Measurements from ENCODE around the gene IER3IP1.
A peak's percentile ranks its signal among the peaks of the same experiment; 100 is the strongest.
"Not testable (repeated sequence)": the region's sequence is repeated elsewhere in the genome, so short reads cannot be mapped to it uniquely, and the experiment has no call there.

The IER3IP1 gene

GRCh38 chr18:47191961-47192360 lies 15.8 kb upstream of the IER3IP1 start:
- TF ChIP-seq ZC3H10 (CRISPR knock-in tag; IDR thresholded peaks at IDR 0.05) (no peak), RARB (CRISPR knock-in tag; IDR thresholded peaks at IDR 0.05) (no peak), ZFP3 (CRISPR knock-in tag; IDR thresholded peaks at IDR 0.05) (no peak), OSR1 (CRISPR knock-in tag; IDR thresholded peaks at IDR 0.05) (no peak)
- ATAC-seq, result no peak; the same call in 2 of the 3 replicates

GRCh38 chr18:47187721-47188120 lies 11.6 kb upstream of the IER3IP1 start:
- TF ChIP-seq TSHZ2 (CRISPR knock-in tag; IDR thresholded peaks at IDR 0.05) (no peak), CSDC2 (CRISPR knock-in tag; IDR thresholded peaks at IDR 0.05) (no peak), ISL1 (CRISPR knock-in tag; IDR thresholded peaks at IDR 0.05) (no peak), ZNF565 (CRISPR knock-in tag; conservative IDR thresholded peaks at IDR 0.05; ENCODE audit: low read depth) (no peak), ESRRG (CRISPR knock-in tag; IDR thresholded peaks at IDR 0.05) (no peak), ARNTL (CRISPR knock-in tag; IDR thresholded peaks at IDR 0.05; ENCODE audit: borderline replicate concordance, low read depth) (no peak), GLIS3 (CRISPR knock-in tag; IDR thresholded peaks at IDR 0.05) (no peak), ZFP30 (CRISPR knock-in tag; IDR thresholded peaks at IDR 0.05) (no peak), ZC3H10 (CRISPR knock-in tag; IDR thresholded peaks at IDR 0.05) (no peak)
- ATAC-seq, result no peak

GRCh38 chr18:47184419-47185050 lies 8.4 kb upstream of the IER3IP1 start:
- ATAC-seq, result 0 out of 3 replicates have a peak, but pooled peaks have one; percentile 27
- TF ChIP-seq ZFP3 (CRISPR knock-in tag; IDR thresholded peaks at IDR 0.05) (0 out of 2 replicates have a peak, but pooled peaks have one; percentile 29), ZNF8 (CRISPR knock-in tag; IDR thresholded peaks at IDR 0.05) (no peak), ZNF565 (CRISPR knock-in tag; conservative IDR thresholded peaks at IDR 0.05; ENCODE audit: low read depth) (no peak)

- not testable (repeated sequence) for ATAC-seq
These were observed 6.0 kb upstream of the IER3IP1 start for GRCh38 chr18:47182156-47182555.

- no peak for ATAC-seq
These were observed 4.6 kb upstream of the IER3IP1 start for GRCh38 chr18:47180765-47181164.

GRCh38 chr18:47179520-47179919 lies 3.4 kb upstream of the IER3IP1 start:
- no peak for ATAC-seq
- TF ChIP-seq ZNF8 (CRISPR knock-in tag; IDR thresholded peaks at IDR 0.05), result no peak
- no peak for TF ChIP-seq ISL1 (CRISPR knock-in tag; IDR thresholded peaks at IDR 0.05)
- TF ChIP-seq ESRRG (CRISPR knock-in tag; IDR thresholded peaks at IDR 0.05), result no peak
- no peak for TF ChIP-seq CSDC2 (CRISPR knock-in tag; IDR thresholded peaks at IDR 0.05)
- TF ChIP-seq ZC3H10 (CRISPR knock-in tag; IDR thresholded peaks at IDR 0.05), result no peak
- no peak for TF ChIP-seq POU6F1 (CRISPR knock-in tag; IDR thresholded peaks at IDR 0.05; ENCODE audit: borderline replicate concordance, low read depth)
- no peak for TF ChIP-seq PATZ1 (CRISPR knock-in tag; IDR thresholded peaks at IDR 0.05; ENCODE audit: borderline replicate concordance)
- TF ChIP-seq RARB (CRISPR knock-in tag; IDR thresholded peaks at IDR 0.05), result no peak
- TF ChIP-seq ZNF70 (CRISPR knock-in tag; IDR thresholded peaks at IDR 0.05), result no peak

More at GRCh38 chr18:47180765-47181164, 4.6 kb upstream of the IER3IP1 start:
- TF ChIP-seq CREB5 (CRISPR knock-in tag; IDR thresholded peaks at IDR 0.05; ENCODE audit: low read depth), result no peak
- no peak for TF ChIP-seq OSR1 (CRISPR knock-in tag; IDR thresholded peaks at IDR 0.05)
- no peak for TF ChIP-seq CSRNP3 (CRISPR knock-in tag; IDR thresholded peaks at IDR 0.05)
